ENCODE results near the gene CEMP1.

The CEMP1 gene

GRCh38 chr16:2499454-2499853, 31.8 kb downstream of the CEMP1 start:
- Mint-ChIP-seq H3K9me3 (no peaks in the 10 kb centered on the region), H3K4me3 (no peak overlapping the region), H3K27ac (no peak overlapping the region), H3K36me3 (ENCODE audit: low read depth) (peaks cover 6% of the 10 kb centered on the region), H3K4me1 (peaks cover 16% of the 10 kb centered on the region), H3K27me3 (ENCODE audit: low read depth) (no peaks in the 10 kb centered on the region)
- no peak for TF ChIP-seq CTCF (IDR thresholded peaks at IDR 0.05; ENCODE audit: unreplicated experiment in 3 of 3)

GRCh38 chr16:2498531-2499253, 32.5 kb downstream of the CEMP1 start:
- Mint-ChIP-seq H3K4me3 (no peak overlapping the region), H3K9me3 (no peaks in the 10 kb centered on the region), H3K4me1 (peaks cover 16% of the 10 kb centered on the region), H3K27ac (no peak overlapping the region), H3K27me3 (ENCODE audit: low read depth) (no peaks in the 10 kb centered on the region), H3K36me3 (ENCODE audit: low read depth) (peaks cover 6% of the 10 kb centered on the region)
- TF ChIP-seq CTCF (IDR thresholded peaks at IDR 0.05; ENCODE audit: unreplicated experiment in 3 of 3), result no peak

- Mint-ChIP-seq H3K27me3 (ENCODE audit: low read depth) (no peaks in the 10 kb centered on the region), H3K4me1 (peaks cover 14% of the 10 kb centered on the region), H3K36me3 (ENCODE audit: low read depth) (peaks cover 6% of the 10 kb centered on the region), H3K9me3 (no peaks in the 10 kb centered on the region), H3K4me3 (peak overlapping the region in 1 of 3 experiments; percentile 2), H3K27ac (peak overlapping the region; percentile 25 to 69 (median 43))
- TF ChIP-seq CTCF (IDR thresholded peaks at IDR 0.05; ENCODE audit: unreplicated experiment in 3 of 3), result no peak
Observed at GRCh38 chr16:2497695-2498484, 33.3 kb downstream of the CEMP1 start.

- H3K9me3 Mint-ChIP-seq, result no peaks in the 10 kb centered on the region
- H3K27me3 Mint-ChIP-seq (ENCODE audit: low read depth), result no peaks in the 10 kb centered on the region
- peak overlapping the region in 1 of 3 experiments; percentile 2 for H3K4me3 Mint-ChIP-seq
- TF ChIP-seq CTCF (IDR thresholded peaks at IDR 0.05; ENCODE audit: unreplicated experiment in 3 of 3), result no peak
- peaks cover 8% of the 10 kb centered on the region for H3K4me1 Mint-ChIP-seq
- H3K27ac Mint-ChIP-seq, result peak overlapping the region; percentile 25 to 69 (median 43)
- H3K36me3 Mint-ChIP-seq (ENCODE audit: low read depth), result peaks cover 6% of the 10 kb centered on the region
Observed at GRCh38 chr16:2497116-2497630, 34.0 kb downstream of the CEMP1 start.

GRCh38 chr16:2496223-2497115, 34.7 kb downstream of the CEMP1 start:
- H3K9me3 Mint-ChIP-seq, result no peaks in the 10 kb centered on the region

More at GRCh38 chr16:2496223-2497115, 34.7 kb downstream of the CEMP1 start:
- no peak for TF ChIP-seq CTCF (IDR thresholded peaks at IDR 0.05; ENCODE audit: unreplicated experiment in 3 of 3)
- Mint-ChIP-seq H3K4me3 (no peak overlapping the region), H3K27ac (no peak overlapping the region), H3K4me1 (peaks cover 8% of the 10 kb centered on the region), H3K36me3 (ENCODE audit: low read depth) (peaks cover 6% of the 10 kb centered on the region), H3K27me3 (ENCODE audit: low read depth) (no peaks in the 10 kb centered on the region)
